Activated CD4-positive, CD25-positive, alpha-beta regulatory T cell (primary cell): ENCODE data around the gene STING1.
"Not testable (repeated sequence)": the region's sequence is repeated elsewhere in the genome, so short reads cannot be mapped to it uniquely, and the experiment has no call there.

ENCODE experiments used
- DNase-seq, 4 experiments: peaks; one replicate each; lab custom pipeline; 2025; lab: John Stamatoyannopoulos, UW

STING1 gene

GRCh38 chr5:139503036-139503817 lies 20.7 kb upstream of the STING1 start:
- not testable (repeated sequence) for DNase-seq

GRCh38 chr5:139501381-139501780 lies 18.8 kb upstream of the STING1 start:
- no peak for DNase-seq

GRCh38 chr5:139495638-139496435 lies 13.3 kb upstream of the STING1 start:
- no peak for DNase-seq

GRCh38 chr5:139494832-139495231 lies 12.3 kb upstream of the STING1 start:
- no peak for DNase-seq

- DNase-seq: no peak
Observed at GRCh38 chr5:139494256-139494655, 11.7 kb upstream of the STING1 start.

GRCh38 chr5:139492700-139493192 lies 10.2 kb upstream of the STING1 start:
- no peak for DNase-seq

- no peak for DNase-seq
Observed at GRCh38 chr5:139488260-139488659, 5.7 kb upstream of the STING1 start.

GRCh38 chr5:139486201-139486600 lies 3.6 kb upstream of the STING1 start:
- no peak for DNase-seq

- not testable (repeated sequence) for DNase-seq
Observed at GRCh38 chr5:139482890-139483208, 291 bp upstream of the STING1 start.

GRCh38 chr5:139481580-139482049 lies 943 bp downstream of the STING1 start:
- no peak for DNase-seq

- DNase-seq: no peak
Observed at GRCh38 chr5:139481122-139481533, 1.4 kb downstream of the STING1 start.

- DNase-seq: not testable (repeated sequence)
Observed at GRCh38 chr5:139479729-139480128, 2.8 kb downstream of the STING1 start.

GRCh38 chr5:139478657-139479423 lies 3.7 kb downstream of the STING1 start:
- not testable (repeated sequence) for DNase-seq

GRCh38 chr5:139475865-139476617 lies 6.5 kb downstream of the STING1 start:
- DNase-seq: no peak

- no peak for DNase-seq
Observed at GRCh38 chr5:139474890-139475791, 7.4 kb downstream of the STING1 start.

- DNase-seq: no peak
Observed at GRCh38 chr5:139473565-139473964, 9.0 kb downstream of the STING1 start.

- DNase-seq: no peak
Observed at GRCh38 chr5:139473105-139473504, 9.5 kb downstream of the STING1 start.

GRCh38 chr5:139472386-139473030 lies 10.1 kb downstream of the STING1 start:
- no peak for DNase-seq

GRCh38 chr5:139470821-139471300 lies 11.7 kb downstream of the STING1 start, which contains the start of gene SMIM33:
Gene SMIM33, plus strand, starts transcription at chr5:139471004. Its CDS starts 118 bp downstream, at chr5:139471122.
- no peak for DNase-seq
